GM12878 (cell line): ENCODE data around the gene PC.

ENCODE experiments used
- FOXK2 ChIP-seq: fragments of 450-650 bp; IDR thresholded peaks from 2 replicates; pipeline ENCODE4 v1.6.1; 2017; ENCODE audit warnings: mild to moderate bottlenecking, moderate library complexity
- MAX ChIP-seq: IDR thresholded peaks from 2 replicates; pipeline ENCODE4 v1.6.1; 2012; ENCODE audit warnings: low read depth, low read length, improper control_type of control experiment
- NFYB ChIP-seq: IDR thresholded peaks from 2 replicates; pipeline ENCODE4 v1.6.1; 2011; ENCODE audit warnings: low read depth, mild to moderate bottlenecking, low read length, improper control_type of control experiment, moderate library complexity; ENCODE audit not compliant: insufficient read depth
- SMC3 ChIP-seq: IDR thresholded peaks from 2 replicates; pipeline ENCODE4 v1.6.1; 2011; ENCODE audit warnings: low read length, improper control_type of control experiment, borderline replicate concordance
- SP1 ChIP-seq: IDR thresholded peaks from one replicate; pipeline ENCODE4 v1.6.1; 2011; ENCODE audit warnings: low read depth, low read length
- SUPT20H ChIP-seq: IDR thresholded peaks from 2 replicates; pipeline ENCODE4 v1.6.1; 2011; ENCODE audit warnings: low read depth, mild to moderate bottlenecking, low read length, moderate library complexity, borderline replicate concordance; ENCODE audit not compliant: control insufficient read depth
- TAF1 ChIP-seq: IDR thresholded peaks from 2 replicates; pipeline ENCODE4 v1.6.1; 2011; ENCODE audit warnings: mild to moderate bottlenecking, low read depth, low read length, borderline replicate concordance
- ZNF217 ChIP-seq: fragments of 450-650 bp; IDR thresholded peaks from 2 replicates; pipeline ENCODE4 v1.6.1; 2017; ENCODE audit warnings: antibody characterized with exemption, mild to moderate bottlenecking
- TF ChIP-seq, protein P1 (sequence below): fragments of 450-650 bp; IDR thresholded peaks from 2 replicates; pipeline ENCODE4 v1.6.1; 2017; ENCODE audit warnings: antibody characterized with exemption, mild to moderate bottlenecking, moderate library complexity
- TF ChIP-seq, protein P2 (sequence below), 3 experiments: IDR thresholded peaks in 2 of 3; conservative IDR thresholded peaks in 1 of 3; 2 replicates each; pipeline ENCODE4 v1.5.1; 2011; ENCODE audit warnings: low read depth in 3 of 3, low read length in 3 of 3, mild to moderate bottlenecking in 3 of 3, control low read depth in 2 of 3, moderate library complexity in 2 of 3, inconsistent platforms in 1 of 3, mixed read lengths in 1 of 3; ENCODE audit not compliant: control insufficient read depth in 2 of 3, insufficient read depth in 1 of 3; ENCODE audit errors: extremely low read depth in 1 of 3

GRCh38 chr11:66868082-66868725, 90.0 kb downstream of the PC start:
- no peak for TF ChIP-seq FOXK2
- no peak for TF ChIP-seq SUPT20H
- TF ChIP-seq, protein P1, sequence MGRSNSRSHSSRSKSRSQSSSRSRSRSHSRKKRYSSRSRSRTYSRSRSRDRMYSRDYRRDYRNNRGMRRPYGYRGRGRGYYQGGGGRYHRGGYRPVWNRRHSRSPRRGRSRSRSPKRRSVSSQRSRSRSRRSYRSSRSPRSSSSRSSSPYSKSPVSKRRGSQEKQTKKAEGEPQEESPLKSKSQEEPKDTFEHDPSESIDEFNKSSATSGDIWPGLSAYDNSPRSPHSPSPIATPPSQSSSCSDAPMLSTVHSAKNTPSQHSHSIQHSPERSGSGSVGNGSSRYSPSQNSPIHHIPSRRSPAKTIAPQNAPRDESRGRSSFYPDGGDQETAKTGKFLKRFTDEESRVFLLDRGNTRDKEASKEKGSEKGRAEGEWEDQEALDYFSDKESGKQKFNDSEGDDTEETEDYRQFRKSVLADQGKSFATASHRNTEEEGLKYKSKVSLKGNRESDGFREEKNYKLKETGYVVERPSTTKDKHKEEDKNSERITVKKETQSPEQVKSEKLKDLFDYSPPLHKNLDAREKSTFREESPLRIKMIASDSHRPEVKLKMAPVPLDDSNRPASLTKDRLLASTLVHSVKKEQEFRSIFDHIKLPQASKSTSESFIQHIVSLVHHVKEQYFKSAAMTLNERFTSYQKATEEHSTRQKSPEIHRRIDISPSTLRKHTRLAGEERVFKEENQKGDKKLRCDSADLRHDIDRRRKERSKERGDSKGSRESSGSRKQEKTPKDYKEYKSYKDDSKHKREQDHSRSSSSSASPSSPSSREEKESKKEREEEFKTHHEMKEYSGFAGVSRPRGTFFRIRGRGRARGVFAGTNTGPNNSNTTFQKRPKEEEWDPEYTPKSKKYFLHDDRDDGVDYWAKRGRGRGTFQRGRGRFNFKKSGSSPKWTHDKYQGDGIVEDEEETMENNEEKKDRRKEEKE, result no peak
- no peak for TF ChIP-seq SP1
- TF ChIP-seq, protein P2, sequence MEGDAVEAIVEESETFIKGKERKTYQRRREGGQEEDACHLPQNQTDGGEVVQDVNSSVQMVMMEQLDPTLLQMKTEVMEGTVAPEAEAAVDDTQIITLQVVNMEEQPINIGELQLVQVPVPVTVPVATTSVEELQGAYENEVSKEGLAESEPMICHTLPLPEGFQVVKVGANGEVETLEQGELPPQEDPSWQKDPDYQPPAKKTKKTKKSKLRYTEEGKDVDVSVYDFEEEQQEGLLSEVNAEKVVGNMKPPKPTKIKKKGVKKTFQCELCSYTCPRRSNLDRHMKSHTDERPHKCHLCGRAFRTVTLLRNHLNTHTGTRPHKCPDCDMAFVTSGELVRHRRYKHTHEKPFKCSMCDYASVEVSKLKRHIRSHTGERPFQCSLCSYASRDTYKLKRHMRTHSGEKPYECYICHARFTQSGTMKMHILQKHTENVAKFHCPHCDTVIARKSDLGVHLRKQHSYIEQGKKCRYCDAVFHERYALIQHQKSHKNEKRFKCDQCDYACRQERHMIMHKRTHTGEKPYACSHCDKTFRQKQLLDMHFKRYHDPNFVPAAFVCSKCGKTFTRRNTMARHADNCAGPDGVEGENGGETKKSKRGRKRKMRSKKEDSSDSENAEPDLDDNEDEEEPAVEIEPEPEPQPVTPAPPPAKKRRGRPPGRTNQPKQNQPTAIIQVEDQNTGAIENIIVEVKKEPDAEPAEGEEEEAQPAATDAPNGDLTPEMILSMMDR (IDR thresholded peaks at IDR 0.05 in 2 of 3, conservative IDR thresholded peaks at IDR 0.05 in 1 of 3; ENCODE audit: control insufficient read depth in 2 of 3, extremely low read depth in 1 of 3, insufficient read depth in 1 of 3, low read depth in 3 of 3, low read length in 3 of 3), result no peak
- no peak for TF ChIP-seq TAF1
- no peak for TF ChIP-seq SMC3
- TF ChIP-seq MAX, result no peak
- no peak for TF ChIP-seq NFYB
- TF ChIP-seq ZNF217, result no peak
